ENCODE measurements around the gene NSUN2.
"Not testable (repeated sequence)": the region's sequence is repeated elsewhere in the genome, so short reads cannot be mapped to it uniquely, and the experiment has no call there.

The NSUN2 gene

GRCh38 chr5:6632888-6633468 lies at the start of gene NSUN2, which contains the start of gene SRD5A1:
TSS of gene NSUN2 (minus strand) at chr5:6633044. CDS start at chr5:6632979, 65 bp downstream.
TSS of gene SRD5A1 (plus strand) at chr5:6633440. CDS start at chr5:6633577, 137 bp downstream.
- peak; percentile 85 for DNase-seq

GRCh38 chr5:6682239-6682638 lies 49.4 kb upstream of the NSUN2 start:
- DNase-seq, result no peak

- no peak for DNase-seq
Observed at GRCh38 chr5:6681682-6682081, 48.8 kb upstream of the NSUN2 start.

GRCh38 chr5:6680922-6681321 lies 48.1 kb upstream of the NSUN2 start:
- no peak for DNase-seq

- DNase-seq, result no peak
Observed at GRCh38 chr5:6678385-6678784, 45.5 kb upstream of the NSUN2 start.

- no peak for DNase-seq
Observed at GRCh38 chr5:6676702-6677101, 43.9 kb upstream of the NSUN2 start.

GRCh38 chr5:6675784-6676491 lies 43.1 kb upstream of the NSUN2 start:
- no peak for DNase-seq

- no peak for DNase-seq
Observed at GRCh38 chr5:6674886-6675285, 42.0 kb upstream of the NSUN2 start.

- no peak for DNase-seq
Observed at GRCh38 chr5:6674421-6674820, 41.6 kb upstream of the NSUN2 start.

- DNase-seq, result no peak
Observed at GRCh38 chr5:6673963-6674362, 41.1 kb upstream of the NSUN2 start.

GRCh38 chr5:6673031-6673430 lies 40.2 kb upstream of the NSUN2 start:
- DNase-seq, result no peak

GRCh38 chr5:6668717-6669116 lies 35.9 kb upstream of the NSUN2 start:
- DNase-seq, result not testable (repeated sequence)

GRCh38 chr5:6667648-6668047 lies 34.8 kb upstream of the NSUN2 start:
- DNase-seq, result no peak

- DNase-seq, result no peak
Observed at GRCh38 chr5:6666762-6667161, 33.9 kb upstream of the NSUN2 start.

- DNase-seq, result no peak
Observed at GRCh38 chr5:6660688-6661087, 27.8 kb upstream of the NSUN2 start.

GRCh38 chr5:6659941-6660684 lies 27.3 kb upstream of the NSUN2 start:
- no peak for DNase-seq

GRCh38 chr5:6656680-6657079 lies 23.8 kb upstream of the NSUN2 start:
- no peak for DNase-seq

GRCh38 chr5:6655432-6655831 lies 22.6 kb upstream of the NSUN2 start:
- no peak for DNase-seq

GRCh38 chr5:6652025-6652424 lies 19.2 kb upstream of the NSUN2 start:
- DNase-seq, result no peak

- DNase-seq, result no peak
Observed at GRCh38 chr5:6649681-6650080, 16.8 kb upstream of the NSUN2 start.

GRCh38 chr5:6649186-6649585 lies 16.3 kb upstream of the NSUN2 start:
- no peak for DNase-seq

GRCh38 chr5:6645571-6646362 lies 12.9 kb upstream of the NSUN2 start:
- not testable (repeated sequence) for DNase-seq

GRCh38 chr5:6644794-6645241 lies 12.0 kb upstream of the NSUN2 start:
- DNase-seq, result no peak

Data from GDM1 (cell line).